HS-5 (cell line): Measurements from ENCODE around the gene APRT.
A peak's percentile ranks its signal among the peaks of the same experiment; 100 is the strongest.
"Not testable (repeated sequence)": the region's sequence is repeated elsewhere in the genome, so short reads cannot be mapped to it uniquely, and the experiment has no call there.

Experiments used
- DNase-seq: peaks from one replicate; pipeline ENCODE4 v3.0.0-alpha.2; 2012; ENCODE audit warnings: low read depth

The APRT gene

GRCh38 chr16:88785106-88785924 is 26.4 kb downstream of the APRT start, which contains the start of gene PIEZO1:
TSS of gene PIEZO1 (minus strand) at chr16:88785220. CDS start at chr16:88784964, 256 bp downstream.
- DNase-seq: no peak

DNA sequence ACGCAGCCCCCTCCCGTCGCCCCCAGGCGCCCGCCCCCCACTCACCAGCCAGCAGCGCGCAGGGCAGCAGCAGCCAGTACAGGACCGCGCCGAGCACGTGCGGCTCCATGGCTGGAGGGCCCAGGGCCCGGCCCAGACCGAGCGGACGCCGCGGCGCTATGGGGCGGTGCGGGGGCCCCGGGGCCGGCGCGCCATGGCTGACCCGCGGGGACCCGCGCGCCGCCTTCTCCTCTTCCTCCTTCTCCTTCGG is 26.9 kb downstream of the APRT start:
- no peak for DNase-seq

DNA sequence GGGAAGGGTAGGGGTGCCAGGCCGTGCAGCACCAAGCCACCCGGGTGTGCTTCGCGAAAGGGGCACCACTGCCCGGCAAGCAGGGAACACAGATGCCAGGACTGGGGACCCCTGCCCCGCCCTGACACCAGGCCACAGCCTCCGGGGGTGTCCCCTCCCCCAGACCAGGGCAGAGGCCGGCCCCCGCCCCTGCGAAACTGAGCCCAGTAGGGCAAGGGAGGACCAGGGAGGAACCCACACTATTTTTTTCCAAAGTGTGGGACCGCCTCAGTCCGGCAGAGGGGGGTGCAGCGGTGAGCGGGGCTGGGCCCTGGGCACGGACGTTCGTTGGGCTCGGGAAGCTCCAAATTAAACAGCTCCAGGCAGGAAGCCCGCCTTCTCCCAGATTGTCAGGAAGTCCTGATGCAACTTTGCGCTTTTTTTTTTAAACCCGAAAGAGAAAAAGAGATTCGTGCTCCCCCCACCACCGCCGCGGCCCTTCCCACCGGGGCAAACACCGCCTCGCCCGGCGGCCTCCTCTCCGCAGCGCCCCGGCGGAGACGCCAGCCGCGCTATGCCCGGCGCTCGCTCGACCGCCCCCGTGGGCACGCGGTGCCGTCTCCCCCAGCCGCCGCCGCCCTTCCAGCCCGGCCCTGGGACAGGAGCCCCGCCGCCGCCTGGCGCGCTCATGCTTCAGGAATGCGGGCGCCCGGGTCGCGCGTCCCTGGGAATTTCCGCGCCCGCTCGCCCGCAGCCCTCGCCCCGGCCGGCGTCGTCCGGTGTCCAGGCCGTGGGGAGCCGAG is 27.5 kb downstream of the APRT start:
- DNase-seq: no peak

- no peak for DNase-seq
These were observed 28.2 kb downstream of the APRT start for GRCh38 chr16:88783391-88784073.

DNA sequence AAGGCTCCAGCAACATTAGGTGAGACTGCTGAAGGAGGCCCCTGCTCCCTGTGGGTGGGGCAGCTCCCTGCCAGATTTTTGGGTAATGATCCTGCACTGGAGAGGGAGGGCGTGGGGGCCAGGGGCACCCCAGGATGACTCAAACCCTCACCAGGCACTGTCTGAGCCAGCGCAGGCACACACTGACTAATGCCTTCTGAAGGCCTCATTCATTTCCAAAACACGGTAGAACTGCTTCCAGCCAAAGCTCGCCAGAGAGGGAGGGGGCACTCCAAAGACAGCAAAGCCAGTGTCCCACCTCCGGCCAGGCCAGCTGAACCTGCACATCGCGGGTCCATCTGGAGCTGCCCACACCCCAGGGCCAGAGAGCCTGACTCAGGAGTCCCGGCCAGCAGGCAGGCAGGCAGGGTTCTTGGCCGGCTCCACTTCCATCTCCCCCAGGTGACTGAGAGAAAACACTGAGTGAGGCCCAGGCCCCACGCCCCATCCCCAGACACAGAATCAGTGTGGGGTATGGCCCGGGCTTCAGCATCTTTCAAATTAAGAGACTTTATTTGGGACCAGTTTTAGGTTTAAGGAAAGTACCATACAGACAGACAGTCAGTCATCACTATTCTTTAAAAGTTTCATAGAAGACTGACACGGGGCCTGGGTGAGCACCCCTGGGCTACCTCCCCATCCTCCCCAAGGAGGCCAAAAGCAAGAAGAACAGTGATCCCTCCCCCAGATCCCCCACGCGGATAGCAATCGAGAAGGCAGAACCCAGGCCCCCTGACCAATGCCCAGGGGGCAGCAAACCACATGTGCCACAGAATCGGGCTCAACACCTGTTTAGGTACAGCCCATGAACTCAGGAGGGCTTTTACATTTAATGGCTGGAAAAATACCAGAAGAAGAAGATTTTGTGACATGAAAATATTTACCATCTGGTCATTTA is 29.0 kb downstream of the APRT start:
- peak; percentile 61 for DNase-seq

DNA sequence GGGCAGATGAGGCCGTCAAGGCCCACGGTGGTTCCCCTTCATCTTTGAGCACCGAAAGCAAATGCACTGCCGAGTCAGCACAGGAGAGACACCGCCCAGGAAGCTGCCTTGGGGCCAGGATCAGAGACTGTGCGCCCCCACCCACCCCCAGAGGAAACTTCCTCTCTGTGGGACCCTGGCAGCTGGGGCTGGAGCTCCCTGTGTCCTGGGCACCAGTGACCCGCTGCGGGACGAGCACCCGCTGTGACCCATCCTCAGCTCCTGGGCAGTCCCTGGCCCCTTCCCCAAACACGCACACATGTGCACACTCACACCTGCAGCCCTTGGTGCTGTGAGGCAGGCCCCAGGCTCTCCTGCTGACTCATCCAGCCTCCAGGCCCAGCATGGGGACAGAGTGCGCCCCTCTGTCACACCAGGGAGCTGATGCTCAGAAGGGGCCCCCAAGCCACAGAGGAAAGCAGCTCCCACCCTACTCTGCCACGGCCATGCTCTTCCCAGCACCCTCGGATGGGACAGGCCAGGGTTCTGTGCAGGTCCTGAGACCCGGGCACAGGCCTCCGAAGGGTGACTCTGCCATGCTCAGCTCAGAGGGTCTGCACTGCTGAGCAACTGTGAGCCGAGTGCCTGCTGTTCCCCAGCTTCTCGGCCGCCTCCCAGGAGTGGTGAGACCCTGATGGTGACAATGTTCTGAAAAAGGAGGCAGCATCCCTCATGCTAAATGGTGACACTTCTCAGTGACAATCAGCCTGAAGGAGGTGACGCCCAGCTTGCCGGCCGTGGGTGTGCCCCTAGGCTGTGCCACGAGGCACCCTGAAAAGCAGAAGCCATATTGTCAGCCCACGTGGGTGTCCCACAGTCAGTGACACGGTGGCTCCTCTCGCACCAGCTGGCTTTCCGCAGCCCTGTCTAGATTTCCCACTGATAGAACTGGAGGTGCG is 30.3 kb downstream of the APRT start:
- no peak for DNase-seq

- no peak for DNase-seq
These were observed 31.3 kb downstream of the APRT start for GRCh38 chr16:88780142-88781062.

- DNase-seq: no peak
These were observed 32.2 kb downstream of the APRT start for GRCh38 chr16:88779406-88780141.

DNA sequence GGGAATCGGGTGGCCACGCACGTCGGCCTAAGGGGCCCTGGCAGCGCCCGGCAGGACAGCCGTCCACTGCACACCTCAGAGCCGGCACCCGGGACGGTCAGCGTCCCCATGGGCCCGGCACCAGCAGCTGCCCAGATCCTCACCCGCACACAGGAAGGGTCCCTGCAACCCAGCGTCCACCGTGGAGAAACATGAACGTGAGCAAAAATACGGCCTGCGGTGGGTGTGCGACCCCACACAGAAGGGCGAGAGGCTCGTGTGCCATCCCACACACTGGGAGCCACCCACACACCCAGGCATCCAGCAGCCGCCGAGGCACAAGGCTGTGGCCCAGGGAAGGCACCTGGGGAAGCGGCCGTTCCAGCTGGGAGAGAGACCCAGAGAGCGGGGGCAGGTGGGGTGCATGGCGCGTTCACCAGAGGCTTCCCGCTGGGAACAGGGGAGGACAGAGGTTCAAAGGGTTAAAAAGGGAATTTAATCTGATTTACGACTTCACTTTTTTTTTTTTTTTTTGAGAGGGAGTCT is 33.1 kb downstream of the APRT start:
- DNase-seq: no peak

DNA sequence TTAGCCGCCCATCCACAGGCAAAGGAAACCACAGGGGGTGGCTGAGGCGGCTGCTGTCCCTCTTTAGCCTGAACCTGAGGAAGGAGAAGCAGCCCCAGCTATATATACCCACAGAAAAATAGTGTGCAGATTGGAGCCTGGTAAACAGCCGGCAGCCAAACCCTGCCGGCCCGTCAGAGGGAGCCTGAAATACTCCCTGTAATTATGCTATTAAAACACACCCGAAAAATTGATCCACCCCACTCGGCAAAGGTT is 33.5 kb downstream of the APRT start:
- DNase-seq: no peak

DNA sequence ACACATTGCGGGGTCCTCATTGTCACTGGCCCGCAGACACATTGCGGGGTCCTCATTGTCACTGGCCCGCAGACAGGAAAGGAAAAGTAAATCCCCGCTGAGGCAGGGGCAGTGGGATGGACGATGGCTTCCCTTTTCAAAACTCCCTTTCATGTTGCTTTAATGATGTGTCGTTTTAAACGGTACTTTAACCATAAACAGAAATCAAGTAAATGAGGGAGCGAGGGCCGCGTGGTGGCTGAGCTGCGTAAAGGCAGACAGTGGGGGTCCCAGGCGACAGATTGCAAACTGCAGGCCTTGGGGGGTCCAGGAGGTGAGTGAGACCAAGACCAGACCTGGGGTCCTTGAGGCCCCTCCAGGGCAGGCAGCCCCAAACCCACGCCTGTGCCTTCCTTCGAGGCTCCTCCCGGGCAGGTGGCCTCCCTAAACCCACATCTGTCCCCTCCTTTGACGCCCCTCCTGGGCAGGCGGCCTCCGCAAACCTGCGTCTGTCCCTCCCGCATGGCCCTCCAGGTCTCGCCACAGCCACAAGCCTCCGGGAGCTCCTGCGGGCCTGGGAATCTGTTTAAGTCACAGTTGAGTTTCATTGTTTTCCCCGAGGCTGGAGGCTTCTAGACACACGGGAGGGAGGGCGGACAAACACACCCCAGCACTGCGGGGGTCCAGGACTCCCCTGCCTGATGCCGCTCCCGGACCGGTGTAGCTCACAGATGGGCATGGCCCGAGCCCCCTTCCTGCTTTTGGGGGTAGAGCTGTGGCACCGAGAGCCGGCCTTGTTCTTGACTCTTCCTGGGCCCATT is 34.1 kb downstream of the APRT start:
- DNase-seq: no peak

- DNase-seq: no peak
These were observed 35.9 kb downstream of the APRT start for GRCh38 chr16:88775825-88776224.

GRCh38 chr16:88774544-88775393 is 37.0 kb downstream of the APRT start:
- DNase-seq: no peak

GRCh38 chr16:88773812-88774291 is 37.9 kb downstream of the APRT start:
- peak; percentile 39 for DNase-seq

- DNase-seq: peak; percentile 37
These were observed 38.6 kb downstream of the APRT start for GRCh38 chr16:88772871-88773811.

- DNase-seq: not testable (repeated sequence)
These were observed 39.9 kb downstream of the APRT start for GRCh38 chr16:88771781-88772180.
